Erythroblast (primary cell): ENCODE data around the gene NKPD1.

ENCODE experiments used
- GATA1 ChIP-seq: IDR thresholded peaks from 2 replicates; pipeline ENCODE4 v1.6.1; 2011; ENCODE audit warnings: low read depth, mild to moderate bottlenecking, control low read depth, low read length, moderate library complexity
- POLR2A ChIP-seq: IDR thresholded peaks from 2 replicates; pipeline ENCODE4 v1.6.1; 2011; ENCODE audit warnings: mild to moderate bottlenecking, low read length

DNA sequence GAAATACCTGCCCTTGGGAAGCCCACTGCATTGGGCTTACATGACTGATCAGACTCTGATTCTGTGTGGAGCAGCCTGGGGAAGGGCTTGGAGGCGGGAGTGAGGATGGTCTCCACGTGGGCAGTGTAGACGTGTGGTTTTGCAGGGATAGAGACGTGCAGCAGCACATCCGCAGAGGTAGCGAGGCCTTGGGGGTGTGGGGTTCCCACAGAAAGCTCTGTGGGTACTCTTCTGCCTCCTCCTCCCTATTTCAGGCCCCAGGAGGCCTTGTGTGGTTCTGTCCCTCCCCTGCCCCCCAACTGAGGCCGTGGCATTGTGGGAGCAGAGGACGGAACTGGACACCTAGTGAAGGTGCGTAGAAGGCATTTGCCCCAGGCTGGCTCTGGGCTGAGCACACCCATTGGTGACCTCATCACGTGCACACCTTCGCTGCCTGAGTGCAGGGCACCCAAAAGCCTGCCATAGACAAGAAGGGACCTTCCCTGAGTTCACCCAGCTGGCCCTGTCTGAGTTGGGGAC lies 38.9 kb downstream of the NKPD1 start:
- TF ChIP-seq POLR2A (no peak), GATA1 (no peak)
